Measurements from ENCODE around the gene MEN1. TPM values are rescaled to one million over a fixed set of nuclear protein-coding genes. Genes with fewer than 3 reads are reported as not detected.

MEN1 gene
- total and polyA plus RNA-seq, 9 of the 15 experiments (the other 6 are each of a cell fraction or from before 2014, with no cell fraction given): 3.4 to 57.2 (median 19.3) TPM

DNA sequence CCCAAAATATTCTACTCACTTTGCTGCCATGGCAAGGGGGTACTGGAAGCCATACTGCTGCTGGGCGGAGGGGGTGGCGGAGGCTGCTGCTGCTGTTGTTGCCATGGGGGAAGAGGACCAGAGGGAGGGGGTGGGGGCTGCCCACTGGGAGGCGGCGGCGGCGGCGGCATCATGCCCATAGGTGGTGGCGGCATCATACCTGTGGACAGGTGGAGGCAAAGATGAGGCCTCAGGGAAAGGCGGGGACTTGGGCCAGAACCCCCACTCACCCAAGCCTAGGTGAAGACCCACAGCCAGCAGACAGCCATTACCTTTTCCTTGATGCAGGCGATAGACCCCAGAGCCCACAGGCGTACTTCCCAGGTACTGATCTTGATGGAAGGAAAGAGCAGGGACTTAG is 43.5 kb downstream of the MEN1 start:
- peaks cover 13 to 35% of the 10 kb centered on the region in 2 experiments for H3K4me1 ChIP-seq (replicated peaks in 1 of 2; ENCODE audit: control insufficient read depth in 2 of 2, insufficient read depth in 2 of 2, low read length in 2 of 2)
- no peak for TF ChIP-seq ARNT (IDR thresholded peaks at IDR 0.05)
- TF ChIP-seq, protein P1, sequence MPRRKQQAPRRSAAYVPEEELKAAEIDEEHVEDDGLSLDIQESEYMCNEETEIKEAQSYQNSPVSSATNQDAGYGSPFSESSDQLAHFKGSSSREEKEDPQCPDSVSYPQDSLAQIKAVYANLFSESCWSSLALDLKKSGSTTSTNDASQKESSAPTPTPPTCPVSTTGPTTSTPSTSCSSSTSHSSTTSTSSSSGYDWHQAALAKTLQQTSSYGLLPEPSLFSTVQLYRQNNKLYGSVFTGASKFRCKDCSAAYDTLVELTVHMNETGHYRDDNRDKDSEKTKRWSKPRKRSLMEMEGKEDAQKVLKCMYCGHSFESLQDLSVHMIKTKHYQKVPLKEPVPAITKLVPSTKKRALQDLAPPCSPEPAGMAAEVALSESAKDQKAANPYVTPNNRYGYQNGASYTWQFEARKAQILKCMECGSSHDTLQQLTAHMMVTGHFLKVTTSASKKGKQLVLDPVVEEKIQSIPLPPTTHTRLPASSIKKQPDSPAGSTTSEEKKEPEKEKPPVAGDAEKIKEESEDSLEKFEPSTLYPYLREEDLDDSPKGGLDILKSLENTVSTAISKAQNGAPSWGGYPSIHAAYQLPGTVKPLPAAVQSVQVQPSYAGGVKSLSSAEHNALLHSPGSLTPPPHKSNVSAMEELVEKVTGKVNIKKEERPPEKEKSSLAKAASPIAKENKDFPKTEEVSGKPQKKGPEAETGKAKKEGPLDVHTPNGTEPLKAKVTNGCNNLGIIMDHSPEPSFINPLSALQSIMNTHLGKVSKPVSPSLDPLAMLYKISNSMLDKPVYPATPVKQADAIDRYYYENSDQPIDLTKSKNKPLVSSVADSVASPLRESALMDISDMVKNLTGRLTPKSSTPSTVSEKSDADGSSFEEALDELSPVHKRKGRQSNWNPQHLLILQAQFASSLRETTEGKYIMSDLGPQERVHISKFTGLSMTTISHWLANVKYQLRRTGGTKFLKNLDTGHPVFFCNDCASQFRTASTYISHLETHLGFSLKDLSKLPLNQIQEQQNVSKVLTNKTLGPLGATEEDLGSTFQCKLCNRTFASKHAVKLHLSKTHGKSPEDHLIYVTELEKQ (CRISPR knock-in tag; IDR thresholded peaks at IDR 0.05): no peak
- peak; percentile 4; the same call in 1 of the 2 replicates for TF ChIP-seq RBFOX2 (IDR thresholded peaks at IDR 0.05; ENCODE audit: low read depth, low read length)
- TF ChIP-seq, protein P2, sequence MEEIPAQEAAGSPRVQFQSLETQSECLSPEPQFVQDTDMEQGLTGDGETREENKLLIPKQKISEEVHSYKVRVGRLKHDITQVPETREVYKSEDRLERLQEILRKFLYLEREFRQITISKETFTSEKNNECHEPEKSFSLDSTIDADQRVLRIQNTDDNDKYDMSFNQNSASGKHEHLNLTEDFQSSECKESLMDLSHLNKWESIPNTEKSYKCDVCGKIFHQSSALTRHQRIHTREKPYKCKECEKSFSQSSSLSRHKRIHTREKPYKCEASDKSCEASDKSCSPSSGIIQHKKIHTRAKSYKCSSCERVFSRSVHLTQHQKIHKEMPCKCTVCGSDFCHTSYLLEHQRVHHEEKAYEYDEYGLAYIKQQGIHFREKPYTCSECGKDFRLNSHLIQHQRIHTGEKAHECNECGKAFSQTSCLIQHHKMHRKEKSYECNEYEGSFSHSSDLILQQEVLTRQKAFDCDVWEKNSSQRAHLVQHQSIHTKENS (CRISPR knock-in tag; IDR thresholded peaks at IDR 0.05): no peak
- no peak overlapping the region for H2AFZ ChIP-seq (ENCODE audit: low read depth, low read length)
- no peak overlapping the region for H3K27ac ChIP-seq (ENCODE audit: extremely low read depth, low read depth, low read length)
- ChIA-PET POLR2A (interaction anchor here (1.0 to 7.9 kb wide), 5 partner anchors 7 to 78 kb away, joined by 3 to 168 read pairs (median 4); partner anchors contain the start of gene SF1), CTCF (ENCODE audit: low intra/inter-chr PET ratio) (interaction anchor here (1.0 kb wide), 1 partner anchor 24 kb away, joined by 3 read pairs; no protein-coding TSS in a partner anchor)
- ATAC-seq (no peak), DNase-seq (ENCODE audit: extremely low read depth in 1 of 4, low spot score in 3 of 4) (no peak), FAIRE-seq (no peak)
- H3K27me3 ChIP-seq (ENCODE audit: control insufficient read depth in 2 of 2, insufficient read depth in 2 of 2, low read length in 2 of 2): no peaks in the 10 kb centered on the region
- 100% methylated on average over 2 of the region's 11 CpGs for WGBS (ENCODE audit: insufficient coverage, low coverage, missing lambda C conversion rate)
- H3K9ac ChIP-seq (ENCODE audit: insufficient read depth in 1 of 2, low read depth in 2 of 2, low read length in 2 of 2): no peak overlapping the region
- no peak overlapping the region for H3K4me3 ChIP-seq
- H3K9me1 ChIP-seq (ENCODE audit: control insufficient read depth, insufficient read depth, low read length): peaks cover 10% of the 10 kb centered on the region
- no peak overlapping the region for H3K4me2 ChIP-seq (ENCODE audit: insufficient read depth, low read length)
- intact Hi-C loops (cut with micrococcal nuclease) (loop anchor here (1.0 kb wide), 1 partner anchor 24 kb away; no protein-coding TSS in a partner anchor), in situ Hi-C loops (cut with MboI) (no loop called here)
- BruUV-seq (replicated peaks): no TSS peak
- no peaks in the 10 kb centered on the region for H3K9me3 ChIP-seq (replicated peaks; ENCODE audit: control insufficient read depth, insufficient read depth, low read depth, low read length)
- H3K79me2 ChIP-seq (ENCODE audit: control insufficient read depth, insufficient read depth, low read length): peaks cover 46% of the 10 kb centered on the region
- H4K20me1 ChIP-seq (replicated peaks; ENCODE audit: control insufficient read depth, insufficient read depth, low read length): peaks cover 58% of the 10 kb centered on the region
- peaks cover 96% of the 10 kb centered on the region for H3K36me3 ChIP-seq (ENCODE audit: control insufficient read depth, insufficient read depth, low read length)
